Mesangial cell (primary cell): ENCODE results near the gene LPAR1. TPM values are rescaled to one million over a fixed set of nuclear protein-coding genes. Genes with fewer than 3 reads are reported as not detected.

ENCODE experiments used
- total RNA-seq: library from RNA; depleted of rRNA; stranded (reverse); fragments of >200 nt; gene quantifications from 2 replicates; pipeline ENCODE4 v1.2.3, GENCODE V29; 2015

LPAR1 gene, protein sequence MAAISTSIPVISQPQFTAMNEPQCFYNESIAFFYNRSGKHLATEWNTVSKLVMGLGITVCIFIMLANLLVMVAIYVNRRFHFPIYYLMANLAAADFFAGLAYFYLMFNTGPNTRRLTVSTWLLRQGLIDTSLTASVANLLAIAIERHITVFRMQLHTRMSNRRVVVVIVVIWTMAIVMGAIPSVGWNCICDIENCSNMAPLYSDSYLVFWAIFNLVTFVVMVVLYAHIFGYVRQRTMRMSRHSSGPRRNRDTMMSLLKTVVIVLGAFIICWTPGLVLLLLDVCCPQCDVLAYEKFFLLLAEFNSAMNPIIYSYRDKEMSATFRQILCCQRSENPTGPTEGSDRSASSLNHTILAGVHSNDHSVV
- total RNA-seq, result 9.9 and 13.7 TPM in 2 replicates

DNA sequence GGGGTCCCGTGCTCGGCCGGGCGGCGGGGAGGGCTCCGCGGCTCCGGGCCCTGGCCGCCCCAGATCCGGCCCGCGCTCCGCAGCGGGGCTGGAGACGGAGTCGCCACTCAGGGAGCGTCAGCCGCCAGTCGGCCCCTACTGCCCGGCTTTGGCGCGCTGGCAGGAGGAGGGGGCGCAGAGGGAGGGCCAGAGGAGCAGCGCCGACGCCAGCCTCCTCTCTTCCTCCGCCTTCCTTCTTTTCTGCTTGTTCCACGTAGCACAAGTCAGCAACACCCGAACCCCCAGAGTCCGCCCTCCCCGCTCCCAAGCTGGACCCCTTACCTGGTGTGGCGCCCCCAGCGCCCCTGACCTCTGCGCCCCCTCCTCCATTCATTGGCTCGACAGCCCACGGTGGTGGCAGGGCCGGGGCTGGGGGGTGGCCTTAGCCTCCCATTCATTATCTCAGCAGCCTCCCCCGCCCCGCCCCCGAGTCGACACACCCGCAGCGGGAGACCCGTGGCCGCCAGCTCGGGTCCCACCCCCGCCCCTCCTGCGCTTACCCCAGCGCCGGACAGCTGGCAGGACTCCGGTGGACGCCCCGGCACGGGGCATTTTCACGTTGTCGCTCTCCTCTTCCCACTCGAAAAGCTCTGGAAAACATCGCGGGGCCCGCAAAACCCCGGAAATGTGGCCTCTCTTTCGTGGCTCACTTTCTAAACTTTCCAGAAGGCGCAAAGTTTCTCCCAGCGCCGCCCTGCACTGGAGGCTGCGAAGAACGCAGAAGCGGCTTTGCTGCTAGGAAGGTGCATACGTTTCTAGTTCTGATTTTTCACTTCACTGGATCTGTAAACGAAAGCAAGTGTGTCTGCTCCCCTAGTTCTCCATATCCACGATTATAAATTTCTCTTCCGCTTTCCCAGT is at the start of gene LPAR1:
Gene LPAR1 (minus strand): TSS at position 140 of the 900 bp plus-strand sequence. CDS start 66,353 bp downstream, outside the sequence.

